Central memory CD4-positive, alpha-beta T cell (primary cell): ENCODE measurements around the gene GCNT2.
"Not testable (repeated sequence)": the region's sequence is repeated elsewhere in the genome, so short reads cannot be mapped to it uniquely, and the experiment has no call there.

Experiments used
- DNase-seq: peaks from one replicate; pipeline ENCODE4 v3.0.0; 2022

Gene GCNT2

GRCh38 chr6:10582774-10583508 lies 61.8 kb downstream of the GCNT2 start:
- DNase-seq, result no peak

- no peak for DNase-seq
These were observed 62.4 kb downstream of the GCNT2 start for GRCh38 chr6:10583509-10583901.

GRCh38 chr6:10584607-10585006 lies 63.5 kb downstream of the GCNT2 start:
- no peak for DNase-seq

- no peak for DNase-seq
These were observed 64.2 kb downstream of the GCNT2 start for GRCh38 chr6:10585209-10585845.

- DNase-seq, result no peak
These were observed 65.2 kb downstream of the GCNT2 start for GRCh38 chr6:10586302-10586701.

GRCh38 chr6:10587656-10588406 lies 66.7 kb downstream of the GCNT2 start:
- no peak for DNase-seq

- DNase-seq, result no peak
These were observed 67.6 kb downstream of the GCNT2 start for GRCh38 chr6:10588562-10589428.

- no peak for DNase-seq
These were observed 68.2 kb downstream of the GCNT2 start for GRCh38 chr6:10589429-10589727.

- no peak for DNase-seq
These were observed 68.8 kb downstream of the GCNT2 start for GRCh38 chr6:10589983-10590382.

GRCh38 chr6:10591422-10592160 lies 70.4 kb downstream of the GCNT2 start:
- DNase-seq, result no peak

GRCh38 chr6:10595731-10596664 lies 74.8 kb downstream of the GCNT2 start:
- DNase-seq, result no peak

- no peak for DNase-seq
These were observed 76.4 kb downstream of the GCNT2 start for GRCh38 chr6:10597499-10598001.

GRCh38 chr6:10598084-10598960 lies 77.2 kb downstream of the GCNT2 start:
- no peak for DNase-seq

GRCh38 chr6:10599046-10599445 lies 77.9 kb downstream of the GCNT2 start:
- no peak for DNase-seq

- DNase-seq, result not testable (repeated sequence)
These were observed 79.5 kb downstream of the GCNT2 start for GRCh38 chr6:10600681-10601080.

GRCh38 chr6:10603219-10603618 lies 82.1 kb downstream of the GCNT2 start:
- DNase-seq, result no peak

- no peak for DNase-seq
These were observed 87.9 kb downstream of the GCNT2 start for GRCh38 chr6:10609038-10609437.

- DNase-seq, result no peak
These were observed 89.1 kb downstream of the GCNT2 start for GRCh38 chr6:10610289-10610688.

GRCh38 chr6:10612161-10612560 lies 91.0 kb downstream of the GCNT2 start:
- no peak for DNase-seq

- DNase-seq, result no peak
These were observed 91.9 kb downstream of the GCNT2 start for GRCh38 chr6:10613077-10613476.
